Trophoblast cell (in vitro differentiated cells and primary cell): Measurements from ENCODE around the gene TMEM181.
"Not testable (repeated sequence)": the region's sequence is repeated elsewhere in the genome, so short reads cannot be mapped to it uniquely, and the experiment has no call there.

Source experiments
- DNase-seq, 2 donors: peaks; one replicate each; pipeline ENCODE4 v3.0.0-alpha.2; 2016
- H2AFZ ChIP-seq: 2 replicates; pipeline ENCODE4 v1.6.1; 2013; ENCODE audit warnings: low read length, moderate library complexity, mild to moderate bottlenecking; ENCODE audit not compliant: insufficient read depth, poor library complexity
- H2AK5ac ChIP-seq: 2 replicates; pipeline ENCODE4 v1.6.1; 2013; ENCODE audit warnings: mild to moderate bottlenecking, low read length
- H2BK120ac ChIP-seq: 2 replicates; pipeline ENCODE4 v1.6.1; 2013; ENCODE audit warnings: low read length, mild to moderate bottlenecking, moderate library complexity; ENCODE audit not compliant: insufficient read depth, poor library complexity
- H2BK12ac ChIP-seq: 2 replicates; pipeline ENCODE4 v1.6.1; 2013; ENCODE audit warnings: mild to moderate bottlenecking, low read length, moderate library complexity
- H2BK5ac ChIP-seq: 2 replicates; pipeline ENCODE4 v1.6.1; 2013; ENCODE audit warnings: low read length, low read depth, moderate library complexity, mild to moderate bottlenecking; ENCODE audit not compliant: poor library complexity
- H3K14ac ChIP-seq: 2 replicates; pipeline ENCODE4 v1.6.1; 2013; ENCODE audit warnings: mild to moderate bottlenecking, low read length
- H3K18ac ChIP-seq: 2 replicates; pipeline ENCODE4 v1.6.1; 2013; ENCODE audit warnings: mild to moderate bottlenecking, low read length
- H3K23ac ChIP-seq: 2 replicates; pipeline ENCODE4 v1.6.1; 2013; ENCODE audit warnings: low read length
- H3K27ac ChIP-seq: 2 replicates; pipeline ENCODE4 v1.5.1; 2013; ENCODE audit warnings: low read depth, mild to moderate bottlenecking, inconsistent platforms, low read length, moderate library complexity
- H3K27me3 ChIP-seq: 2 replicates; pipeline ENCODE4 v1.6.1; 2013; ENCODE audit warnings: inconsistent platforms, mild to moderate bottlenecking, low read length, moderate library complexity; ENCODE audit not compliant: insufficient read depth
- H3K36me3 ChIP-seq, 2 experiments: 1 replicate in 1 of 2; 2 replicates in 1 of 2; pipeline ENCODE4 v1.6.1; 2013; ENCODE audit warnings: low read length in 2 of 2, mild to moderate bottlenecking in 2 of 2, moderate library complexity in 1 of 2; ENCODE audit not compliant: insufficient read depth in 2 of 2, control insufficient read depth in 1 of 2
- H3K4ac ChIP-seq: 2 replicates; pipeline ENCODE4 v1.6.1; 2013; ENCODE audit warnings: low read depth, mild to moderate bottlenecking, low read length, moderate library complexity
- H3K4me1 ChIP-seq, 2 experiments: 1 replicate in 1 of 2; 2 replicates in 1 of 2; pipeline ENCODE4 v1.6.1; 2013; ENCODE audit warnings: low read length in 2 of 2, mild to moderate bottlenecking in 2 of 2, moderate library complexity in 1 of 2; ENCODE audit not compliant: insufficient read depth in 2 of 2, control insufficient read depth in 1 of 2
- H3K4me2 ChIP-seq: 2 replicates; pipeline ENCODE4 v1.6.1; 2013; ENCODE audit warnings: inconsistent platforms, mild to moderate bottlenecking, low read length, moderate library complexity
- H3K4me3 ChIP-seq: 2 replicates; pipeline ENCODE4 v1.5.1; 2013; ENCODE audit warnings: mild to moderate bottlenecking, low read depth, low read length, inconsistent platforms
- H3K79me1 ChIP-seq: one replicate; pipeline ENCODE4 v1.6.1; 2013; ENCODE audit warnings: low read length
- H3K79me2 ChIP-seq: 2 replicates; pipeline ENCODE4 v1.6.1; 2013; ENCODE audit warnings: low read length, mild to moderate bottlenecking; ENCODE audit not compliant: control insufficient read depth, insufficient read depth, poor library complexity
- H3K9ac ChIP-seq: 2 replicates; pipeline ENCODE4 v1.6.1; 2013; ENCODE audit warnings: mild to moderate bottlenecking, low read length
- H3K9me3 ChIP-seq: 2 replicates; pipeline ENCODE4 v1.6.1; 2013; ENCODE audit warnings: low read depth, mild to moderate bottlenecking, control low read depth, inconsistent platforms, low read length; ENCODE audit not compliant: insufficient read depth
- H4K12ac ChIP-seq: 2 replicates; pipeline ENCODE4 v1.6.1; 2013; ENCODE audit warnings: low read depth, mild to moderate bottlenecking, low read length, moderate library complexity
- H4K8ac ChIP-seq: 2 replicates; pipeline ENCODE4 v1.6.1; 2013; ENCODE audit warnings: low read depth, mild to moderate bottlenecking, low read length, moderate library complexity
- H4K91ac ChIP-seq: one replicate; pipeline ENCODE4 v1.6.1; 2013; ENCODE audit warnings: low read depth, mild to moderate bottlenecking, low read length, moderate library complexity
- WGBS: extraction: QIAGEN DNeasy Blood & Tissue Kit; methylation state at CpG from one replicate; pipeline ENCODE4 v1.1.7; 2013; ENCODE audit warnings: missing lambda C conversion rate; ENCODE audit not compliant: insufficient read length, insufficient coverage; ENCODE audit errors: extremely low coverage; 5-methylcytosine and 5-hydroxymethylcytosine counted together

TMEM181 gene

GRCh38 chr6:158669145-158670035, 109.5 kb downstream of the TMEM181 start:
- no peaks in the 10 kb centered on the region for H3K9me3 ChIP-seq
- H3K79me2 ChIP-seq = no peaks in the 10 kb centered on the region
- H3K18ac ChIP-seq = no peak overlapping the region
- no peak overlapping the region for H2AFZ ChIP-seq
- no peak overlapping the region for H4K91ac ChIP-seq
- H4K8ac ChIP-seq = no peak overlapping the region
- no CpG with 5 or more reads among the region's 7 CpGs for WGBS
- no peak overlapping the region for H2BK5ac ChIP-seq
- H3K9ac ChIP-seq = no peak overlapping the region
- H3K36me3 ChIP-seq = no peaks in the 10 kb centered on the region
- H2BK12ac ChIP-seq = no peak overlapping the region
- no peaks in the 10 kb centered on the region for H3K27me3 ChIP-seq
- peaks cover 2% of the 10 kb centered on the region for H3K79me1 ChIP-seq
- no peak overlapping the region for H3K4me2 ChIP-seq
- H3K27ac ChIP-seq = no peak overlapping the region
- H4K12ac ChIP-seq = no peak overlapping the region
- H3K4me1 ChIP-seq = peaks cover 6% of the 10 kb centered on the region in 2 experiments
- H3K4me3 ChIP-seq = no peak overlapping the region
- no peak overlapping the region for H2BK120ac ChIP-seq
- no peak overlapping the region for H2AK5ac ChIP-seq
- H3K4ac ChIP-seq = no peak overlapping the region
- H3K23ac ChIP-seq = no peak overlapping the region
- DNase-seq = no peak
- H3K14ac ChIP-seq = no peak overlapping the region

GRCh38 chr6:158672119-158672518, 112.2 kb downstream of the TMEM181 start:
- WGBS = no CpG with 5 or more reads among the region's 8 CpGs
- not testable (repeated sequence) for H3K18ac ChIP-seq, H3K4me2 ChIP-seq, H3K79me1 ChIP-seq, H3K79me2 ChIP-seq, H2AFZ ChIP-seq, H2AK5ac ChIP-seq, H3K27ac ChIP-seq, H3K4me3 ChIP-seq, DNase-seq, H3K23ac ChIP-seq, H2BK12ac ChIP-seq, H4K91ac ChIP-seq, H3K4me1 ChIP-seq, H3K4ac ChIP-seq, H3K9ac ChIP-seq, H4K12ac ChIP-seq, H2BK5ac ChIP-seq, H3K36me3 ChIP-seq, H3K14ac ChIP-seq, H2BK120ac ChIP-seq, H3K27me3 ChIP-seq, H4K8ac ChIP-seq, H3K9me3 ChIP-seq

GRCh38 chr6:158672726-158673125, 112.8 kb downstream of the TMEM181 start:
- no peaks in the 10 kb centered on the region for H3K27me3 ChIP-seq
- no peak overlapping the region for H2AFZ ChIP-seq
- no peak overlapping the region for H3K9ac ChIP-seq
- no peak overlapping the region for H2BK120ac ChIP-seq
- no peaks in the 10 kb centered on the region for H3K36me3 ChIP-seq
- no peak overlapping the region for H3K27ac ChIP-seq
- no peak overlapping the region for H3K18ac ChIP-seq
- no peak overlapping the region for H4K8ac ChIP-seq
- no peaks in the 10 kb centered on the region for H3K79me1 ChIP-seq
- H3K4me3 ChIP-seq = no peak overlapping the region
- H3K9me3 ChIP-seq = no peaks in the 10 kb centered on the region
- no peak overlapping the region for H2BK5ac ChIP-seq
- no peak overlapping the region for H2BK12ac ChIP-seq
- H3K4ac ChIP-seq = no peak overlapping the region
- no peak overlapping the region for H3K14ac ChIP-seq
- no peak overlapping the region for H2AK5ac ChIP-seq
- no peak overlapping the region for H4K12ac ChIP-seq
- H4K91ac ChIP-seq = no peak overlapping the region
- no CpG with 5 or more reads among the region's 6 CpGs for WGBS
- no peaks in the 10 kb centered on the region for H3K4me1 ChIP-seq
- no peak overlapping the region for H3K23ac ChIP-seq
- H3K4me2 ChIP-seq = no peak overlapping the region
- no peak for DNase-seq
- H3K79me2 ChIP-seq = no peaks in the 10 kb centered on the region

GRCh38 chr6:158674342-158675131, 114.6 kb downstream of the TMEM181 start:
- WGBS = no CpG with 5 or more reads among the region's 14 CpGs
- H2BK12ac ChIP-seq = no peak overlapping the region
- no peak overlapping the region for H3K4ac ChIP-seq
- no peaks in the 10 kb centered on the region for H3K27me3 ChIP-seq
- no peak overlapping the region for H2AFZ ChIP-seq
- no peaks in the 10 kb centered on the region for H3K4me1 ChIP-seq
- peak overlapping the region; percentile 66 for H3K23ac ChIP-seq
- H4K91ac ChIP-seq = no peak overlapping the region
- H2BK5ac ChIP-seq = no peak overlapping the region
- no peaks in the 10 kb centered on the region for H3K79me2 ChIP-seq
- no peaks in the 10 kb centered on the region for H3K36me3 ChIP-seq
- DNase-seq = no peak
- H3K9ac ChIP-seq = no peak overlapping the region
- H4K12ac ChIP-seq = no peak overlapping the region
- no peaks in the 10 kb centered on the region for H3K9me3 ChIP-seq
- no peak overlapping the region for H2AK5ac ChIP-seq
- H3K18ac ChIP-seq = no peak overlapping the region
- H3K14ac ChIP-seq = no peak overlapping the region
- no peaks in the 10 kb centered on the region for H3K79me1 ChIP-seq
- H3K27ac ChIP-seq = no peak overlapping the region
- H3K4me3 ChIP-seq = no peak overlapping the region
- no peak overlapping the region for H2BK120ac ChIP-seq
- no peak overlapping the region for H3K4me2 ChIP-seq
- H4K8ac ChIP-seq = no peak overlapping the region
